Measurements from ENCODE around the gene ATP10A.

The ATP10A gene

DNA sequence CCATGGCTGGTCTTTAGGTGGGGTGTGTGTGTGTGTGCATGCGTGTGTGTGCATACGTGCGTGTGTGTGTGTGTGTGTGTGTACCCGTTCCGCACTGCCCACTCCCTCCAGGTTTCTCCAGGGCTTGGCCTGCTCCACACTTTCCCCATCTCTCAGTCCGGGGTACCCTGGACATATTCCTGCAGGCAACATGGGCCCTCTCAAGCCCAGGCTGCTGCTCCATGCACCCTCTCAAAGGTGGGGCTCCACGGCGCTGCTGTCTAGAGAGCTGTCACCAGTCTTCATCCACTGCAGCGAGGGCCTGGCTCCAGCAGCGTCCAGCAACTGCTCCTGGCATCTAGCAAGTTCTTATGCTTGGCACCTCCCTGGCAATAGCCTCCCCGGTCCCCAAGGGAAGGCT, 86.1 kb downstream of the ATP10A start:
- Histone ChIP-seq H3K27ac (peak overlapping the region; percentile 25 to 30), H3K4me1 (peaks cover 0 to 72% (median 27%) of the 10 kb centered on the region in 4 donors), H3K4me3 (no peak overlapping the region), H3K36me3 (peaks cover 13% of the 10 kb centered on the region in 3 donors), H3K27me3 (no peaks in the 10 kb centered on the region), H3K9me3 (no peaks in the 10 kb centered on the region)
- TF ChIP-seq, protein P1, sequence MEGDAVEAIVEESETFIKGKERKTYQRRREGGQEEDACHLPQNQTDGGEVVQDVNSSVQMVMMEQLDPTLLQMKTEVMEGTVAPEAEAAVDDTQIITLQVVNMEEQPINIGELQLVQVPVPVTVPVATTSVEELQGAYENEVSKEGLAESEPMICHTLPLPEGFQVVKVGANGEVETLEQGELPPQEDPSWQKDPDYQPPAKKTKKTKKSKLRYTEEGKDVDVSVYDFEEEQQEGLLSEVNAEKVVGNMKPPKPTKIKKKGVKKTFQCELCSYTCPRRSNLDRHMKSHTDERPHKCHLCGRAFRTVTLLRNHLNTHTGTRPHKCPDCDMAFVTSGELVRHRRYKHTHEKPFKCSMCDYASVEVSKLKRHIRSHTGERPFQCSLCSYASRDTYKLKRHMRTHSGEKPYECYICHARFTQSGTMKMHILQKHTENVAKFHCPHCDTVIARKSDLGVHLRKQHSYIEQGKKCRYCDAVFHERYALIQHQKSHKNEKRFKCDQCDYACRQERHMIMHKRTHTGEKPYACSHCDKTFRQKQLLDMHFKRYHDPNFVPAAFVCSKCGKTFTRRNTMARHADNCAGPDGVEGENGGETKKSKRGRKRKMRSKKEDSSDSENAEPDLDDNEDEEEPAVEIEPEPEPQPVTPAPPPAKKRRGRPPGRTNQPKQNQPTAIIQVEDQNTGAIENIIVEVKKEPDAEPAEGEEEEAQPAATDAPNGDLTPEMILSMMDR (IDR thresholded peaks at IDR 0.05), result no peak
- intact Hi-C loops (cut with DNase I; ENCODE audit: low total_unique reads), result no loop called here
- DNase-seq, result no peak

DNA sequence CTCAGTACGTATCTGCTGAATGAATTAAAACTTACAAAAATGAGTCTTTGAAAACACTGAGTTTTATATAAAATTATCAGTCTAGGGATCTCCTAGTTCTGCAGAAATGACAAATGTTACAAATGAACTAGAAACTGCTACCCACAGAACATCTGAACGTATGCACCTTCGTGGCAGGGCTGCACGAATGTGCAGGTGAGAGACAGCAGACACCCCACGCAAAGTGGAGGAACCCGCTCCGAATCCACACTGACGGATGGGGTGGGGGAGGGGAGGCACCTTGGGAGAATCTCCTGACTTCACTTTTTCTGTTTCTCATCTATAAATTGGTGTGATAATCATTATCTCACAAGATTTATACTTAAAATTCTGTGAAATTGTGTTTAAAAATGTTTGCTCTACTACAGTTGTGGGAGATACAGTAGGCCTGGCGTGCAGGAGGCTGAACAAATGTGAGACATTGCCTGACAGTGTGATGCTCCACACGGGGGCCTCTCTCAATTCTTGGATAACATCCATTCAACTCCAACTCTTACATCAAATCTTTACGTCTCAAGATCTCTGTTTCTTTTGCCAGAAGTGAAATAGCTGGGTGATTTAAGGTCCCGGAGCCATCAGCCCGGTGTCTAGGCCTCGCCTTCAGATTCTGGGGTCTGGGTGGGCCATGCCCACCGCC, 86.9 kb downstream of the ATP10A start:
- TF ChIP-seq, protein P1 (IDR thresholded peaks at IDR 0.05), result no peak
- no peaks in the 10 kb centered on the region for H3K9me3 ChIP-seq
- H3K36me3 ChIP-seq, result peaks cover 13% of the 10 kb centered on the region in 3 donors
- peak overlapping the region; percentile 25 to 41 for H3K27ac ChIP-seq
- no peak for DNase-seq
- peaks cover 0 to 81% (median 32%) of the 10 kb centered on the region in 4 donors for H3K4me1 ChIP-seq
- intact Hi-C loops (cut with DNase I; ENCODE audit: low total_unique reads), result no loop called here
- no peaks in the 10 kb centered on the region for H3K27me3 ChIP-seq
- no peak overlapping the region for H3K4me3 ChIP-seq

DNA sequence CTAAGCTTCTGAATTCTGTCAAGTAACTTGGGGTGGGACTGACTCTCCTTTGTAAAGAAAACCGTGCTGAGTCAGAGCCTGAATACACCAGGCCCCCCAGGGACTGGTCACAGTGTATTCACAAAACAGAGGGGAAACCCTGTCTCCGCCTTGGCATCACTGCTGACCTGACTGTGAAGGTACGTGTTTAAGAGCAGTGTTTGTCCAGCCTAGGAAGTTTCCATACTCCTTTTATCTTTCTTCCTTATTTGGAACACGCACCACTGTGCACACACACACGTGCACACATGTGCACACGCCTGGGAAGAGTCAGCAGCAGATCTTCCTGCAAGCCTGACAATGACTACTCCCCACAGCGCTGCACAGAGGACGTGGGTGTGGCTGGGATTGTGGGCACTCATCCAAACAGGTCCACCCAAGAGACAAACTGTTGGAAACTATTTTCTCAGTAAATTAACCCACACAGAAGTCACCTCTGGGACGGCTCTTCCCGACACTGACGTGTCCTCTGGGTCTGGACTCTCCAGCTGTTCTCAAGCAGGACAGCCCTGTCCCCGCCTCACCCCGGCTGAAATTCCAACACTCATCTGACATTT, 87.7 kb downstream of the ATP10A start:
- intact Hi-C loops (cut with DNase I; ENCODE audit: low total_unique reads), result no loop called here
- H3K27ac ChIP-seq, result peak overlapping the region; percentile 25 to 41
- H3K4me3 ChIP-seq, result no peak overlapping the region
- peaks cover 7% of the 10 kb centered on the region in 3 donors for H3K36me3 ChIP-seq
- TF ChIP-seq, protein P1 (IDR thresholded peaks at IDR 0.05), result no peak
- H3K27me3 ChIP-seq, result no peaks in the 10 kb centered on the region
- H3K4me1 ChIP-seq, result peaks cover 0 to 89% (median 40%) of the 10 kb centered on the region in 4 donors
- no peak for DNase-seq
- no peaks in the 10 kb centered on the region for H3K9me3 ChIP-seq

DNA sequence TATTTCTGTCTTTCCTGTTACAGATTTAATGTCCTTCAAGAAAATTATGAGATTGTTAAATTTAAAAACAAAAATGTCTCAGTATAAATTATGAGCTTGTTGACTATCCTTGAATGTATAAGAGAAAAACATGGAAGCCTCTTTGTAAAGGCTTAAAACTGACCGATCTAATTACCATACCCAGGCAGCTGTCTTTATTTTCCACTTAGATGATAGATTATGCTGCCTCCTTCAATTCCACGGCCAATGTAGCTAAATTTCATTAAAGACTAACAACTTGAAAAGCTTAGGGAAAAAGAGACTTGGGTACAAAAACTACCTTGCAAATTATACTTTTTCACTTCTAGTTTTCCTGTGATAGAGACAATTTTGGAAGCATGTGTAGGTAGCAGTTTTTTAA, 88.3 kb downstream of the ATP10A start:
- no peak for DNase-seq
- no peak overlapping the region for H3K4me3 ChIP-seq
- H3K36me3 ChIP-seq, result peaks cover 1 to 2% (median 1%) of the 10 kb centered on the region in 3 donors
- H3K9me3 ChIP-seq, result no peaks in the 10 kb centered on the region
- TF ChIP-seq, protein P1 (IDR thresholded peaks at IDR 0.05), result no peak
- intact Hi-C loops (cut with DNase I; ENCODE audit: low total_unique reads), result no loop called here
- peak overlapping the region; percentile 25 to 41 for H3K27ac ChIP-seq
- H3K27me3 ChIP-seq, result no peaks in the 10 kb centered on the region
- H3K4me1 ChIP-seq, result peaks cover 0 to 90% (median 42%) of the 10 kb centered on the region in 4 donors

DNA sequence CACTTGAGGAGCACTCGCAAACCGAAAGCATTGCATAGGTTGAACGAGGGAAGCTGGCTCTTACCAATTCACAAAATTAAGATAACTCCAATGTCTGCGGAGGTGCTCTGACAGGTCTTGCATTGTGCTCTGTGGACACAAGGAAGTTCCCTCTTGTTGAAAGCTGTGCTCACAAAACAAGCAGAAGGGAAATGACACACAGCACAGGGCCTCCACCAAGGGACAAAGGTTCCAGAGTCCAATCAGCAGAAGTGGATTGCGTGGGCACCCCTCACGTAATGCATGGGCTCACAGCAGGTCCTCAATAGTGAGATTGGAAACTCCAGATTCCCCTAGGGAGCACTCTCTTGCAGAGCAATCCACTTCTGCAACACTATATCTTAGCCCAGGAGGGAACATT, 89.9 kb downstream of the ATP10A start:
- Histone ChIP-seq H3K4me1 (peaks cover 0 to 76% (median 36%) of the 10 kb centered on the region in 4 donors), H3K4me3 (no peak overlapping the region), H3K27ac (no peak overlapping the region), H3K36me3 (peaks cover 0 to 4% (median 0%) of the 10 kb centered on the region in 3 donors), H3K27me3 (no peaks in the 10 kb centered on the region), H3K9me3 (no peaks in the 10 kb centered on the region)
- TF ChIP-seq, protein P1 (IDR thresholded peaks at IDR 0.05), result no peak
- no peak for DNase-seq
- intact Hi-C loops (cut with DNase I; ENCODE audit: low total_unique reads), result no loop called here
